Measurements from ENCODE around the gene SLC25A21. TPM values are rescaled to one million over a fixed set of nuclear protein-coding genes. Genes with fewer than 3 reads are reported as not detected.

Gene SLC25A21
- total RNA-seq, 1 donor from 2014 or later: not detected

- H3K36me3 Mint-ChIP-seq (ENCODE audit: low read depth): no peaks in the 10 kb centered on the region
- H3K27ac Mint-ChIP-seq: no peak overlapping the region
- H3K4me3 Mint-ChIP-seq: no peak overlapping the region
- intact Hi-C loops (cut with micrococcal nuclease): no loop called here
- no peak for DNase-seq
- H3K4me1 Mint-ChIP-seq: no peaks in the 10 kb centered on the region
- CTCF ChIA-PET: no interaction called here
- TF ChIP-seq CTCF (IDR thresholded peaks at IDR 0.05): no peak
- ATAC-seq (ENCODE audit: low read depth): no peak
- H3K27me3 Mint-ChIP-seq: no peaks in the 10 kb centered on the region
- no peaks in the 10 kb centered on the region for H3K9me3 Mint-ChIP-seq
- POLR2A ChIA-PET: no interaction called here
These were observed 348.8 kb downstream of the SLC25A21 start for GRCh38 chr14:36823651-36824050.

DNA sequence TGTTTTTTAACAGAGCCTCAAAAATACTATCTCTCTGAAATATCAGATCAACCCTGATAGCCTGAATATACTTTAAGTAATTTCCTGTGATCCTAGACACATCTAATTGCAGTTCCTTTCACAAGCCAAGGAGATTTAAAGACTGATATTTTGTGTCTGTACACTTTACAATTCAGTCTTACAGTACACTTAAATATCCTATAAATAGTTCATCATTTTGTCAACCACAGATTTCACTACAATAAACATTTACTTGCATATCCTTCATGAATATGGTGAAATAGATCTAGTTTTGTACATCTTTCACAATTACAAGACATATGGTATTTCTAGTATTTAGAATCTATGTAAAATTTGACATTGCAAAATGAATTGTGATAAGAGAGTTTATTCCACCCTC is 349.7 kb downstream of the SLC25A21 start:
- Mint-ChIP-seq H3K4me1 (no peaks in the 10 kb centered on the region), H3K36me3 (ENCODE audit: low read depth) (no peaks in the 10 kb centered on the region), H3K9me3 (no peaks in the 10 kb centered on the region), H3K27me3 (no peaks in the 10 kb centered on the region), H3K4me3 (no peak overlapping the region), H3K27ac (no peak overlapping the region)
- no peak for ATAC-seq (ENCODE audit: low read depth)
- intact Hi-C loops (cut with micrococcal nuclease): no loop called here
- DNase-seq: no peak
- POLR2A ChIA-PET: no interaction called here
- CTCF ChIA-PET: no interaction called here
- TF ChIP-seq CTCF (IDR thresholded peaks at IDR 0.05): no peak

- Mint-ChIP-seq H3K36me3 (ENCODE audit: low read depth) (no peaks in the 10 kb centered on the region), H3K4me1 (no peaks in the 10 kb centered on the region), H3K4me3 (no peak overlapping the region), H3K27me3 (no peaks in the 10 kb centered on the region), H3K9me3 (no peaks in the 10 kb centered on the region), H3K27ac (no peak overlapping the region)
- ChIA-PET CTCF (no interaction called here), POLR2A (no interaction called here)
- DNase-seq: no peak
- intact Hi-C loops (cut with micrococcal nuclease): no loop called here
- no peak for TF ChIP-seq CTCF (IDR thresholded peaks at IDR 0.05)
- no peak for ATAC-seq (ENCODE audit: low read depth)
These were observed 351.5 kb downstream of the SLC25A21 start for GRCh38 chr14:36820901-36821300.

GRCh38 chr14:36820111-36820709 is 352.2 kb downstream of the SLC25A21 start:
- DNase-seq (no peak), ATAC-seq (ENCODE audit: low read depth) (no peak)
- Mint-ChIP-seq H3K9me3 (no peaks in the 10 kb centered on the region), H3K27ac (no peak overlapping the region), H3K4me1 (no peaks in the 10 kb centered on the region), H3K4me3 (no peak overlapping the region), H3K36me3 (ENCODE audit: low read depth) (no peaks in the 10 kb centered on the region), H3K27me3 (no peaks in the 10 kb centered on the region)
- TF ChIP-seq CTCF (IDR thresholded peaks at IDR 0.05): no peak
- ChIA-PET CTCF (no interaction called here), POLR2A (no interaction called here)
- intact Hi-C loops (cut with micrococcal nuclease): no loop called here

DNA sequence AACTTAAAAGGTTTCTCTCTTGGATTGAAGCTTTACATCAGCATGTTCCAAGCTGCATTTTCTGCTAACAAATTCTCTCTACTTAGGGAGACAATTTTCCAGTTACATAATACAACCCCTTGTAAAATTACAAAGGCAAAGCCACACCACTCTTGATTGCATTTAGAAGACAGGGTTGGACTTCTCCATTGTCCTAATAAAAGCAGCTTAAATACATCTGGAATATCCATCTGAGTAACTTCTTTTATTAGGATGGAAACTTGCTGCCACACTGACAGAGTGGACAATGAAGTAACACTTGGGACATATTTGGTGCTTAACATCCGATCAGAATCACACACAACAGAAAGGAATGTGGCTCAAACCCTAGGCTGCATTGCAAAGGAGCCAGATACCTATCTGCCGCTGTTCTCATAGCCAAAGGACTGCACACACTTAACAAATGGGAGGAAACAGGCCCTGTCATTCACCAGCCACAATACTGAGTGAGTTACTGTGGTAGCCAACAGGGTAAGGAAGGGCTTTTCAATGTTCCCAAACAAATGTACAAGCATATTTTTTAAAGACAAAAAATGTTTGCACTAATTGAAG is 353.5 kb downstream of the SLC25A21 start:
- ChIA-PET CTCF (no interaction called here), POLR2A (no interaction called here)
- no peaks in the 10 kb centered on the region for H3K9me3 Mint-ChIP-seq
- no peak overlapping the region for H3K4me3 Mint-ChIP-seq
- H3K4me1 Mint-ChIP-seq: no peaks in the 10 kb centered on the region
- no peak for TF ChIP-seq CTCF (IDR thresholded peaks at IDR 0.05)
- H3K36me3 Mint-ChIP-seq (ENCODE audit: low read depth): no peaks in the 10 kb centered on the region
- ATAC-seq (ENCODE audit: low read depth) (no peak), DNase-seq (no peak)
- H3K27me3 Mint-ChIP-seq: no peaks in the 10 kb centered on the region
- intact Hi-C loops (cut with micrococcal nuclease): no loop called here
- no peak overlapping the region for H3K27ac Mint-ChIP-seq

All from activated B cell treated with CpG ODN at 0.5 μM for 24 hours (primary cell).